Thoracic aorta (tissue), 2 donors: ENCODE results near the gene ZNRF4. TPM values are rescaled to one million over a fixed set of nuclear protein-coding genes. Genes with fewer than 3 reads are reported as not detected.

Experiments
- ATAC-seq: fragments of 150-250 bp; one replicate; pipeline ENCODE4 v1.8.0; 2017; ENCODE audit warnings: low read depth; ENCODE audit not compliant: insufficient number of reproducible peaks, low FRiP score
- DNase-seq: peaks from one replicate; pipeline ENCODE4 v3.0.0-alpha.2; 2020; ENCODE audit warnings: low spot score
- H3K27ac ChIP-seq, 2 donors: fragments of 200-600 bp; sonication (generic); 1 replicate in 1 of 2; 2 replicates in 1 of 2; pipeline ENCODE4 v1.5.1; 2016; ENCODE audit warnings: mild to moderate bottlenecking in 2 of 2, moderate library complexity in 2 of 2
- H3K27me3 ChIP-seq: fragments of 200-600 bp; sonication (generic); replicated peaks from 2 replicates; pipeline ENCODE4 v1.6.0; 2016; ENCODE audit warnings: mild to moderate bottlenecking; ENCODE audit not compliant: insufficient read depth
- H3K36me3 ChIP-seq: fragments of 200-600 bp; sonication (generic); one replicate; pipeline ENCODE4 v1.5.1; 2016
- H3K4me1 ChIP-seq, 2 donors: fragments of 200-600 bp; sonication (generic); 1 replicate in 1 of 2; 2 replicates in 1 of 2; pipeline versions ENCODE4 v1.5.1 to v1.6.0; 2016; ENCODE audit warnings: low read depth in 2 of 2, mild to moderate bottlenecking in 1 of 2; ENCODE audit not compliant: control insufficient read depth in 1 of 2
- H3K4me3 ChIP-seq: fragments of 200-600 bp; sonication (generic); 2 replicates; pipeline ENCODE4 v1.5.1; 2016; ENCODE audit warnings: mild to moderate bottlenecking
- H3K9me3 ChIP-seq: fragments of 200-600 bp; sonication (generic); 2 replicates; pipeline ENCODE4 v1.5.1; 2016
- total RNA-seq, 2 donors: library from RNA; depleted of rRNA; stranded (reverse); fragments of >200 nt; gene quantifications; one replicate each; pipeline versions ENCODE4 v1.1.0 to v1.2.3, GENCODE V29; 2016
- TF ChIP-seq, protein P1 (sequence below): fragments of 200-600 bp; sonication (generic); IDR thresholded peaks from one replicate; pipeline ENCODE4 v1.5.1; 2019; ENCODE audit warnings: antibody characterized with exemption

Gene ZNRF4
- total RNA-seq, 2 donors from 2014 or later = not detected

DNA sequence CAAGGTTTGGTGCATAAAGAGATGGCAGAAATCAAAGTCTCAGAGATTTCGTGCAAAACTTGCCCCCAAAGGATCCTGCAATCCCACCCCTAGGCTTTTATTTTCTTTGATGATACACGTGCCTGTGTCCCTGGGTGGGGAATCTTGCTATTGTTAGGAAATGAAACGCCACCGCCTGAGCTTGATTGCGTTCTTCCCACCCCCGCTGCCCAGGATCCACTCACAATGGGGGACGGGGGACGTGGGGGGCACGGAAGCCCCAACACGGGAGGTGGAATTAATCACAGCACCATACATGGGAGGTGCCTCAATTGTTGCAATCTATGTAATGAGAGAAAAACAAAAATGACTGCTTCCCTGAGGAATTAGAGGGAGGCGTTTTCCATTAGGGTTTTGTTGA is 39.6 kb downstream of the ZNRF4 start:
- Histone ChIP-seq H3K9me3 (no peaks in the 10 kb centered on the region), H3K36me3 (no peaks in the 10 kb centered on the region), H3K4me1 (no peaks in the 10 kb centered on the region), H3K27ac (no peak overlapping the region), H3K4me3 (no peak overlapping the region), H3K27me3 (peaks cover 7% of the 10 kb centered on the region)
- TF ChIP-seq, protein P1, sequence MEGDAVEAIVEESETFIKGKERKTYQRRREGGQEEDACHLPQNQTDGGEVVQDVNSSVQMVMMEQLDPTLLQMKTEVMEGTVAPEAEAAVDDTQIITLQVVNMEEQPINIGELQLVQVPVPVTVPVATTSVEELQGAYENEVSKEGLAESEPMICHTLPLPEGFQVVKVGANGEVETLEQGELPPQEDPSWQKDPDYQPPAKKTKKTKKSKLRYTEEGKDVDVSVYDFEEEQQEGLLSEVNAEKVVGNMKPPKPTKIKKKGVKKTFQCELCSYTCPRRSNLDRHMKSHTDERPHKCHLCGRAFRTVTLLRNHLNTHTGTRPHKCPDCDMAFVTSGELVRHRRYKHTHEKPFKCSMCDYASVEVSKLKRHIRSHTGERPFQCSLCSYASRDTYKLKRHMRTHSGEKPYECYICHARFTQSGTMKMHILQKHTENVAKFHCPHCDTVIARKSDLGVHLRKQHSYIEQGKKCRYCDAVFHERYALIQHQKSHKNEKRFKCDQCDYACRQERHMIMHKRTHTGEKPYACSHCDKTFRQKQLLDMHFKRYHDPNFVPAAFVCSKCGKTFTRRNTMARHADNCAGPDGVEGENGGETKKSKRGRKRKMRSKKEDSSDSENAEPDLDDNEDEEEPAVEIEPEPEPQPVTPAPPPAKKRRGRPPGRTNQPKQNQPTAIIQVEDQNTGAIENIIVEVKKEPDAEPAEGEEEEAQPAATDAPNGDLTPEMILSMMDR = no peak
- DNase-seq (no peak), ATAC-seq (no peak)

DNA sequence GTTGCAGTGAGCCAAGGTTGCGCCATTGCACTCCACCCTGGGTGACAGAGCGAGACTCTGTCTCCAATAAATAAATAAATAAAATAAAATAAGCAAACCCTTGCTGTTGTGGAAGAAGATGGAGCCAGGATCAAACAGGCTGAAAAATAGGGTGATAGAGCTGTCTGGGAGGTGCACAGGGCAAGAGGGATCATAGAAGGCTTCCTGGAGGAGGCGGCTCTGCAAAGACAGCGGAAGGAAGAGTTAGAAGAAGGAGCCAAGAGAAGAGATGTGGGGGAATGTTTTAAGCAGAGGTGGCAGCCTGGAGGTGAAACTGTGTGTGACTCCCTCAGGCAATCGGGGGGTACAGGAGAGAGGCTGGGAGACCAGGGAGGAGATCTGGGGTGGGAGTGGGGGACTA is 40.6 kb downstream of the ZNRF4 start:
- H3K27me3 ChIP-seq = peaks cover 7% of the 10 kb centered on the region
- H3K27ac ChIP-seq = no peak overlapping the region
- no peaks in the 10 kb centered on the region for H3K36me3 ChIP-seq
- ATAC-seq (no peak), DNase-seq (no peak)
- no peaks in the 10 kb centered on the region for H3K4me1 ChIP-seq
- H3K9me3 ChIP-seq = no peaks in the 10 kb centered on the region
- TF ChIP-seq, protein P1 = no peak
- no peak overlapping the region for H3K4me3 ChIP-seq

DNA sequence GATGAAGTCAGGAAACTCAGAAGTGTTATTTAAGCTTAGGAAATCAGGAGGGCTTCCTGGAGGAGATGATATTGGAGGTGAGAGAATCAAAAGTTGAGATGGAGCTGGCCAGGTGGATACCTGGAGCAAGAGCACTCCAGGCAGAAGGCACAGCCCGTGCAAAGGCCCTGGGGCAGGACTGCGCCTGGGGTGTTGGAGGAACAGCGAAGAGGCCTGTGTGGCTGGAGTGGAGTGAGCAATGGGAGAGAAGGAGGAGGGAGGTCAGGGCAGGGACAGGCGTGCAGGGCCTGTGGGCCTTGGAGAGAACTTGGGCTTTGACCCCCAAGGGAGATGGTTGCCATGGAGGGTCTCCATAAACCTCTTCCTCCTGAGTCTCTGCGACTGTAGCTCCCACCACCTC is 42.1 kb downstream of the ZNRF4 start:
- Histone ChIP-seq H3K9me3 (peaks cover 11% of the 10 kb centered on the region), H3K36me3 (no peaks in the 10 kb centered on the region), H3K27ac (no peak overlapping the region), H3K4me3 (no peak overlapping the region), H3K4me1 (no peaks in the 10 kb centered on the region), H3K27me3 (no peaks in the 10 kb centered on the region)
- no peak for ATAC-seq
- TF ChIP-seq, protein P1 = no peak
- DNase-seq = no peak

DNA sequence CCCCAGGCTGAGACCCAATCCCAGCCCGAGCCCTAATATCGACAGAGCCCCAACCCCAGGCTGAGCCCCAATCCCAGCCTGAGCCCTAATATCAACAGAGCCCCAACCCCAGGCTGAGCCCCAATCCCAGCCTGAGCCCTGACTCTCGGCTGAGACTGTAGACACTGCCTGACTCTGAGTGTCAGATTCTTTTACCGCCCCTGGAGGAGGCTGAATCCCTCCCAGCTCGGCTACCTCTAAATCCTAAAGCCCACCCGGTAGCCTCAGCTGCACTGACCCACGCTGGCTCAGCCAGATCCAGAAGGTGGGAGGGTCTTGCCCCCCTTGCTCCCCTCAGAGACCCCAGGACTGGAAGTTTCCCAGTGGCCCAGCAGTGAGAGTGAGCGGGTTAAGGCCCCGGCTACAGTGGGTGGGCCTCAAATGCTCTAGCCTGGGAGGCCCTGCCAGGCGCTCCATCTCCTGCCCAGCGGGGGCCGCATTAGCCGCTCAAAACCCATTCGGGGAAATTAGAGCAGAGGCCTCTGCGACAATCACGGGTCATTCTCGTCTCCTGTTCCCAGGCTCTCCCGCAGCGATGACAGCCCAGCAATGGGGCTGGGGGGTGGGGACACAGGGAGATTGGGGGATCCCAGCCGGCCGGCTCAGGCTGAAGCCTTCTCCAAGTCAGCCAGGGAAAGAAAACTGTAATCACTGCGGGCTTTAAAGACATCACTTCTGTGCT is 43.8 kb downstream of the ZNRF4 start:
- Histone ChIP-seq H3K9me3 (peaks cover 19% of the 10 kb centered on the region), H3K27ac (no peak overlapping the region), H3K27me3 (no peaks in the 10 kb centered on the region), H3K4me3 (no peak overlapping the region), H3K36me3 (no peaks in the 10 kb centered on the region), H3K4me1 (no peaks in the 10 kb centered on the region)
- TF ChIP-seq, protein P1 = no peak
- no peak for ATAC-seq
- DNase-seq = no peak

DNA sequence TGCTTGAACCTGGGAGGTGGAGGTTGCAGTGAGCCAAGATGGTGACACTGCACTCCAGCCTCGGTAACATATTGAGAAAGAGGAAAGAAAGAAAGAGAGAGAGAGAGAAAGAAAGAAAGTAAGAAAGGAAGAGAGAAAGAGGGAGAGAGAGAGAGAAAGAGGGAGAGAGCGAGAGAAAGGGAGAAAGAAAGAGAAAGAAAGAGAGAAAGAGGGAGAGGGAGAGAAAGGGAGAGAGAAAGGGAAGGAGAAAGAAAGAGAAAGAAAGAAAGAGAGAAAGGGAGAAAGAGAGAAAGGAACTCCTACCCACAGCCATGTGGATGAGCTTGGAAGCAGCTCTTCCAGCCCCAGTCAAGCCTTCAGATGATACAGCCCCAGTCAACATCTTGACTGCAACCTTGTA is 46.7 kb downstream of the ZNRF4 start:
- TF ChIP-seq, protein P1 = no peak
- H3K9me3 ChIP-seq = peaks cover 19% of the 10 kb centered on the region
- H3K36me3 ChIP-seq = no peaks in the 10 kb centered on the region
- no peaks in the 10 kb centered on the region for H3K27me3 ChIP-seq
- ATAC-seq = no peak
- no peak overlapping the region for H3K4me3 ChIP-seq
- no peak for DNase-seq
- no peak overlapping the region for H3K27ac ChIP-seq
- H3K4me1 ChIP-seq = no peaks in the 10 kb centered on the region
